Neuronal stem cell (in vitro differentiated cells): ENCODE data around the gene UBA5.

Source experiments
- DNase-seq: peaks from one replicate; pipeline ENCODE4 v3.0.0-alpha.2; 2013; ENCODE audit warnings: low spot score
- H2AFZ ChIP-seq: one replicate; pipeline ENCODE4 v1.6.1; 2013; ENCODE audit warnings: mild to moderate bottlenecking, low read length, inconsistent platforms
- H2AK5ac ChIP-seq: 2 replicates; pipeline ENCODE4 v1.6.1; 2013; ENCODE audit warnings: low read depth, mild to moderate bottlenecking, inconsistent platforms, low read length, moderate library complexity, mixed read lengths
- H2BK120ac ChIP-seq: 2 replicates; pipeline ENCODE4 v1.6.1; 2013; ENCODE audit warnings: low read depth, mild to moderate bottlenecking, inconsistent platforms, low read length, moderate library complexity, mixed read lengths
- H2BK12ac ChIP-seq: one replicate; pipeline ENCODE4 v1.6.1; 2013; ENCODE audit warnings: low read length, inconsistent platforms
- H2BK15ac ChIP-seq: 2 replicates; pipeline ENCODE4 v1.6.1; 2013; ENCODE audit warnings: mild to moderate bottlenecking, low read length, inconsistent platforms, mixed read lengths
- H2BK5ac ChIP-seq: one replicate; pipeline ENCODE4 v1.6.1; 2013; ENCODE audit warnings: inconsistent platforms, mild to moderate bottlenecking, low read length, moderate library complexity
- H3K14ac ChIP-seq: one replicate; pipeline ENCODE4 v1.6.1; 2013; ENCODE audit warnings: low read length, inconsistent platforms
- H3K18ac ChIP-seq: 2 replicates; pipeline ENCODE4 v1.6.1; 2013; ENCODE audit warnings: low read length, inconsistent platforms
- H3K23ac ChIP-seq: 2 replicates; pipeline ENCODE4 v1.6.1; 2013; ENCODE audit warnings: low read depth, mild to moderate bottlenecking, mixed read lengths, low read length, inconsistent platforms; ENCODE audit not compliant: poor library complexity
- H3K27ac ChIP-seq: replicated peaks from 3 replicates; pipeline ENCODE4 v1.5.1; 2013; ENCODE audit warnings: low read length, inconsistent platforms
- H3K27me3 ChIP-seq, 3 experiments: 2 replicates each; pipeline ENCODE4 v1.6.1; 2013; ENCODE audit warnings: low read length in 3 of 3, mild to moderate bottlenecking in 2 of 3, inconsistent platforms in 1 of 3, low read depth in 1 of 3, mixed read lengths in 1 of 3, moderate library complexity in 1 of 3; ENCODE audit not compliant: control insufficient read depth in 3 of 3, insufficient read depth in 3 of 3
- H3K36me3 ChIP-seq, 2 donors: replicated peaks in 1 of 2; 2 replicates each; pipeline ENCODE4 v1.6.1; 2013; ENCODE audit warnings: low read length in 2 of 2; ENCODE audit not compliant: control insufficient read depth in 2 of 2, insufficient read depth in 2 of 2
- H3K4ac ChIP-seq: 2 replicates; pipeline ENCODE4 v1.6.1; 2013; ENCODE audit warnings: inconsistent platforms, mild to moderate bottlenecking, low read length, moderate library complexity
- H3K4me1 ChIP-seq, 2 donors: 1 replicate in 1 of 2; 2 replicates in 1 of 2; pipeline ENCODE4 v1.6.1; 2013; ENCODE audit warnings: low read length in 2 of 2, low read depth in 1 of 2; ENCODE audit not compliant: control insufficient read depth in 2 of 2, insufficient read depth in 1 of 2
- H3K4me2 ChIP-seq: one replicate; pipeline ENCODE4 v1.6.1; 2013; ENCODE audit warnings: mild to moderate bottlenecking, low read length, inconsistent platforms; ENCODE audit not compliant: insufficient read depth, poor library complexity, severe bottlenecking
- H3K4me3 ChIP-seq, 2 donors: 2 replicates each; pipeline ENCODE4 v1.5.1; 2013; ENCODE audit warnings: low read length in 2 of 2, mild to moderate bottlenecking in 2 of 2, inconsistent platforms in 1 of 2, moderate library complexity in 1 of 2
- H3K79me1 ChIP-seq: one replicate; pipeline ENCODE4 v1.6.1; 2013; ENCODE audit warnings: low read depth, mild to moderate bottlenecking, inconsistent platforms, low read length, moderate library complexity
- H3K9ac ChIP-seq: one replicate; pipeline ENCODE4 v1.6.1; 2013; ENCODE audit warnings: mild to moderate bottlenecking, low read depth, low read length, inconsistent platforms; ENCODE audit not compliant: poor library complexity
- H3K9me3 ChIP-seq, 2 donors: replicated peaks in 1 of 2; 2 replicates each; pipeline versions ENCODE3 to v1.6.1; 2013; ENCODE audit warnings: low read length in 2 of 2, mild to moderate bottlenecking in 2 of 2, inconsistent platforms in 1 of 2, low read depth in 1 of 2, mixed read lengths in 1 of 2, moderate library complexity in 1 of 2; ENCODE audit not compliant: control insufficient read depth in 2 of 2, insufficient read depth in 1 of 2
- H4K8ac ChIP-seq: one replicate; pipeline ENCODE4 v1.6.1; 2013; ENCODE audit warnings: low read depth, mild to moderate bottlenecking, inconsistent platforms, low read length, moderate library complexity
- H4K91ac ChIP-seq: one replicate; pipeline ENCODE4 v1.6.1; 2013; ENCODE audit warnings: low read length, low read depth, mild to moderate bottlenecking, inconsistent platforms; ENCODE audit not compliant: poor library complexity
- WGBS, 2 donors: extraction: QIAGEN DNeasy Blood & Tissue Kit; methylation state at CpG; one replicate each; pipeline ENCODE4 v1.1.7; 2013; ENCODE audit warnings: missing lambda C conversion rate in 2 of 2, mixed read lengths in 1 of 2; ENCODE audit not compliant: insufficient read length in 2 of 2, insufficient replicate concordance in 1 of 2; ENCODE audit errors: extremely low coverage in 2 of 2; 5-methylcytosine and 5-hydroxymethylcytosine counted together

The UBA5 gene

GRCh38 chr3:132630612-132631011 lies 29.5 kb upstream of the UBA5 start:
- no peaks in the 10 kb centered on the region for H3K79me1 ChIP-seq
- H2BK15ac ChIP-seq = no peak overlapping the region
- no peak for DNase-seq
- H2AFZ ChIP-seq = no peak overlapping the region
- no peak overlapping the region for H3K4me2 ChIP-seq
- no peak overlapping the region for H3K18ac ChIP-seq
- no peak overlapping the region for H3K4me3 ChIP-seq
- H3K9ac ChIP-seq = no peak overlapping the region
- H3K9me3 ChIP-seq = no peaks in the 10 kb centered on the region
- H3K27ac ChIP-seq = no peak overlapping the region
- no peak overlapping the region for H2BK5ac ChIP-seq
- no peak overlapping the region for H3K14ac ChIP-seq
- H4K91ac ChIP-seq = no peak overlapping the region
- H2AK5ac ChIP-seq = no peak overlapping the region
- no peak overlapping the region for H4K8ac ChIP-seq
- no peak overlapping the region for H3K4ac ChIP-seq
- H2BK120ac ChIP-seq = no peak overlapping the region
- no peaks in the 10 kb centered on the region for H3K4me1 ChIP-seq
- no peaks in the 10 kb centered on the region for H3K27me3 ChIP-seq
- peaks cover 2 to 55% of the 10 kb centered on the region in 2 donors for H3K36me3 ChIP-seq
- H2BK12ac ChIP-seq = no peak overlapping the region
- no peak overlapping the region for H3K23ac ChIP-seq
- no CpG with 5 or more reads among the region's 7 CpGs for WGBS, 2 donors

GRCh38 chr3:132635052-132635451 lies 25.1 kb upstream of the UBA5 start:
- no peak overlapping the region for H2BK120ac ChIP-seq
- H3K4me1 ChIP-seq = no peaks in the 10 kb centered on the region
- no peak overlapping the region for H3K14ac ChIP-seq
- H3K27ac ChIP-seq = no peak overlapping the region
- no peak overlapping the region for H3K4me3 ChIP-seq
- no peak overlapping the region for H2BK5ac ChIP-seq
- H2AFZ ChIP-seq = no peak overlapping the region
- no peak overlapping the region for H3K23ac ChIP-seq
- H3K36me3 ChIP-seq = peaks cover 3 to 54% of the 10 kb centered on the region in 2 donors
- H2BK15ac ChIP-seq = no peak overlapping the region
- H4K91ac ChIP-seq = no peak overlapping the region
- H2AK5ac ChIP-seq = no peak overlapping the region
- H3K27me3 ChIP-seq = no peaks in the 10 kb centered on the region
- no peak overlapping the region for H3K4me2 ChIP-seq
- no peak overlapping the region for H2BK12ac ChIP-seq
- no peak overlapping the region for H3K9ac ChIP-seq
- no peak overlapping the region for H3K4ac ChIP-seq
- no peak overlapping the region for H4K8ac ChIP-seq
- no peaks in the 10 kb centered on the region for H3K9me3 ChIP-seq
- no peak overlapping the region for H3K18ac ChIP-seq
- H3K79me1 ChIP-seq = no peaks in the 10 kb centered on the region
- no peak for DNase-seq

GRCh38 chr3:132637590-132637989 lies 22.5 kb upstream of the UBA5 start:
- H3K4me2 ChIP-seq = no peak overlapping the region
- no CpG with 5 or more reads among the region's 1 CpG for WGBS, 2 donors
- no peak for DNase-seq

GRCh38 chr3:132638706-132639105 lies 21.4 kb upstream of the UBA5 start:
- no peak overlapping the region for H3K14ac ChIP-seq

More at GRCh38 chr3:132637590-132637989, 22.5 kb upstream of the UBA5 start:
- Histone ChIP-seq H3K4ac (no peak overlapping the region), H2BK12ac (no peak overlapping the region), H4K8ac (no peak overlapping the region), H3K36me3 (peaks cover 3 to 54% of the 10 kb centered on the region in 2 donors), H2AK5ac (no peak overlapping the region), H2BK120ac (no peak overlapping the region), H4K91ac (no peak overlapping the region), H2BK15ac (no peak overlapping the region), H2AFZ (no peak overlapping the region), H3K9me3 (no peaks in the 10 kb centered on the region), H3K9ac (no peak overlapping the region), H3K23ac (no peak overlapping the region), H3K27me3 (no peaks in the 10 kb centered on the region), H3K4me3 (no peak overlapping the region), H3K18ac (no peak overlapping the region), H3K79me1 (no peaks in the 10 kb centered on the region), H3K14ac (no peak overlapping the region), H2BK5ac (no peak overlapping the region), H3K27ac (no peak overlapping the region), H3K4me1 (no peaks in the 10 kb centered on the region)

More at GRCh38 chr3:132638706-132639105, 21.4 kb upstream of the UBA5 start:
- Histone ChIP-seq H3K9me3 (no peaks in the 10 kb centered on the region), H2BK12ac (no peak overlapping the region), H2BK5ac (no peak overlapping the region), H3K36me3 (peaks cover 3 to 54% of the 10 kb centered on the region in 2 donors), H3K79me1 (no peaks in the 10 kb centered on the region), H3K23ac (no peak overlapping the region), H4K91ac (no peak overlapping the region), H4K8ac (no peak overlapping the region), H3K4me3 (no peak overlapping the region), H3K4me2 (no peak overlapping the region), H3K4me1 (no peaks in the 10 kb centered on the region), H3K27ac (no peak overlapping the region), H2AFZ (no peak overlapping the region), H3K9ac (no peak overlapping the region), H3K27me3 (no peaks in the 10 kb centered on the region), H3K4ac (no peak overlapping the region), H2AK5ac (no peak overlapping the region), H2BK120ac (no peak overlapping the region), H2BK15ac (no peak overlapping the region), H3K18ac (no peak overlapping the region)
- no peak for DNase-seq
